HepG2 (cell line): ENCODE measurements around the gene SDK2. TPM values are rescaled to one million over a fixed set of nuclear protein-coding genes. Genes with fewer than 3 reads are reported as not detected.

Source experiments
- CEBPB ChIP-seq: IDR thresholded peaks from 2 replicates; pipeline ENCODE4 v1.6.1; 2011; ENCODE audit warnings: low read depth, low read length, improper control_type of control experiment, borderline replicate concordance
- E2F2 ChIP-seq: sonication (generic); formaldehyde crosslinking; IDR thresholded peaks from 2 replicates; pipeline ENCODE4 v1.4.0; 2020; ENCODE audit warnings: missing genetic modification reagents, borderline replicate concordance
- FUBP1 ChIP-seq: sonication (generic); formaldehyde crosslinking; IDR thresholded peaks from 2 replicates; pipeline ENCODE4 v1.5.1; 2020; ENCODE audit warnings: missing genetic modification reagents, mild to moderate bottlenecking, borderline replicate concordance
- GLI4 ChIP-seq: sonication (generic); formaldehyde crosslinking; IDR thresholded peaks from 2 replicates; pipeline ENCODE4 v1.5.1; 2020; ENCODE audit warnings: missing genetic modification reagents, mild to moderate bottlenecking, moderate library complexity, borderline replicate concordance
- GTF3A ChIP-seq: sonication (generic); formaldehyde crosslinking; conservative IDR thresholded peaks from 2 replicates; pipeline ENCODE4 v1.4.0; 2020; ENCODE audit warnings: mild to moderate bottlenecking, missing genetic modification reagents
- JDP2 ChIP-seq: sonication (generic); formaldehyde crosslinking; IDR thresholded peaks from 2 replicates; pipeline ENCODE4 v1.8.1; 2022; ENCODE audit warnings: missing genetic modification reagents, borderline replicate concordance
- NFE2L1 ChIP-seq: sonication (generic); formaldehyde crosslinking; IDR thresholded peaks from 2 replicates; pipeline ENCODE4 v1.4.0; 2020; ENCODE audit warnings: missing genetic modification reagents, mild to moderate bottlenecking, borderline replicate concordance
- NFKB2 ChIP-seq: sonication (generic); formaldehyde crosslinking; IDR thresholded peaks from 2 replicates; pipeline ENCODE4 v1.4.0; 2020; ENCODE audit warnings: missing genetic modification reagents, borderline replicate concordance
- SALL1 ChIP-seq: sonication (generic); formaldehyde crosslinking; IDR thresholded peaks from 2 replicates; pipeline ENCODE4 v1.8.0; 2022; ENCODE audit warnings: mild to moderate bottlenecking, missing genetic modification reagents
- SRSF1 ChIP-seq: fragments of 200-400 bp; formaldehyde crosslinking; optimal IDR thresholded peaks from 2 replicates; pipeline ENCODE3; 2017; ENCODE audit warnings: mild to moderate bottlenecking, low read depth, low read length, moderate library complexity
- ZFP37 ChIP-seq: sonication (generic); formaldehyde crosslinking; IDR thresholded peaks from 2 replicates; pipeline ENCODE4 v1.4.0; 2020; ENCODE audit warnings: missing genetic modification reagents, borderline replicate concordance
- ZHX2 ChIP-seq, 2 experiments: sonication (generic) in 1 of 2; formaldehyde crosslinking in 1 of 2; IDR thresholded peaks; 2 replicates each; pipeline versions ENCODE4 v1.6.1 to v1.9.0; 2014 to 2022; ENCODE audit warnings: antibody characterized with exemption in 1 of 2, borderline replicate concordance in 1 of 2, inconsistent platforms in 1 of 2, low read depth in 1 of 2, missing genetic modification reagents in 1 of 2
- ZNF160 ChIP-seq: sonication (generic); formaldehyde crosslinking; IDR thresholded peaks from 2 replicates; pipeline ENCODE4 v1.8.0; 2022; ENCODE audit warnings: mild to moderate bottlenecking, inconsistent platforms, missing genetic modification reagents
- ZNF225 ChIP-seq: sonication (generic); formaldehyde crosslinking; IDR thresholded peaks from 2 replicates; pipeline ENCODE4 v1.4.0; 2020; ENCODE audit warnings: mild to moderate bottlenecking, missing genetic modification reagents
- ZNF709 ChIP-seq: sonication (generic); formaldehyde crosslinking; IDR thresholded peaks from 2 replicates; pipeline ENCODE4 v1.5.0; 2020; ENCODE audit warnings: mild to moderate bottlenecking, missing genetic modification reagents
- ZNF883 ChIP-seq: sonication (generic); formaldehyde crosslinking; IDR thresholded peaks from 2 replicates; pipeline ENCODE4 v1.5.1; 2020; ENCODE audit warnings: mild to moderate bottlenecking, missing genetic modification reagents; ENCODE audit errors: not compliant biosample characterization
- polyA plus RNA-seq, 8 experiments: library from polyadenylated mRNA; depleted of rRNA in 3 of 8; stranded (reverse) in 7 of 8; unstranded in 1 of 8; fragments of >200 nt; fragmentation: Illumina TruSeq in 4 of 8; extraction: Trizol in 4 of 8; gene quantifications; 2 replicates each; pipeline versions ENCODE4 v1.2.1 to v1.2.3, GENCODE V29; 2011 to 2016; ENCODE audit warnings: low read depth in 4 of 8, missing spikeins in 1 of 8, mixed read lengths in 1 of 8; ENCODE audit not compliant: insufficient read depth in 1 of 8
- total RNA-seq, 5 experiments: library from RNA; depleted of rRNA; stranded (reverse); fragments of >200 nt; fragmentation: Illumina TruSeq; extraction: Trizol; gene quantifications; 2 replicates each; pipeline ENCODE4 v1.2.3, GENCODE V29; 2016; ENCODE audit warnings: low read depth in 1 of 5
- TF ChIP-seq, protein P1 (sequence below): sonication (generic); formaldehyde crosslinking; IDR thresholded peaks from 2 replicates; pipeline ENCODE4 v1.4.0; 2020; ENCODE audit warnings: mild to moderate bottlenecking, low read depth, missing genetic modification reagents
- TF ChIP-seq, protein P2 (sequence below): sonication (generic); formaldehyde crosslinking; IDR thresholded peaks from 2 replicates; pipeline ENCODE4 v1.8.1; 2023; ENCODE audit warnings: mild to moderate bottlenecking, missing genetic modification reagents, borderline replicate concordance

Gene SDK2
- total and polyA plus RNA-seq, 2 of the 13 experiments (the other 11 are each of a cell fraction or from before 2014, with no cell fraction given): not detected

DNA sequence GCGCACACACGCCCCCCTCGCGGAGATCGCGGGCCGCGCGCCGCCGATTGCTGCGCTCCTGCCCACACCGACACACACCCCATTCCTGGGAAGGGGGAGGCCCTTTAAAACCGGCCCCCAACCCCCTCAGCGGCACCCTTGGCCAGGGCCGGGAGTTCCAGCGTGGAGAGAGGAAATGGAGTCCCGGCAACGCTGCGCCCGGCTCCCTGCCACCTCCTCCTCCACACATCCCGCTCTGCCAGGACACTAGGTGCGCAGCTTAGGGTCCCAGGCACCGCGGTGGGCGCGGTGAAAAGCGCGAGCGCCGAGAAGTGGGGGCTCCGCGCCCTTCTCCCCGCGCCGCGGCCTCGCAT lies 332.8 kb downstream of the SDK2 start (continued):
- no peak for TF ChIP-seq SALL1 (CRISPR knock-in tag)
- TF ChIP-seq JDP2 (CRISPR knock-in tag): no peak
- no peak for TF ChIP-seq ZNF883 (CRISPR knock-in tag)
- no peak for TF ChIP-seq E2F2 (CRISPR knock-in tag)
- TF ChIP-seq ZNF225 (CRISPR knock-in tag): no peak
- TF ChIP-seq, protein P1, sequence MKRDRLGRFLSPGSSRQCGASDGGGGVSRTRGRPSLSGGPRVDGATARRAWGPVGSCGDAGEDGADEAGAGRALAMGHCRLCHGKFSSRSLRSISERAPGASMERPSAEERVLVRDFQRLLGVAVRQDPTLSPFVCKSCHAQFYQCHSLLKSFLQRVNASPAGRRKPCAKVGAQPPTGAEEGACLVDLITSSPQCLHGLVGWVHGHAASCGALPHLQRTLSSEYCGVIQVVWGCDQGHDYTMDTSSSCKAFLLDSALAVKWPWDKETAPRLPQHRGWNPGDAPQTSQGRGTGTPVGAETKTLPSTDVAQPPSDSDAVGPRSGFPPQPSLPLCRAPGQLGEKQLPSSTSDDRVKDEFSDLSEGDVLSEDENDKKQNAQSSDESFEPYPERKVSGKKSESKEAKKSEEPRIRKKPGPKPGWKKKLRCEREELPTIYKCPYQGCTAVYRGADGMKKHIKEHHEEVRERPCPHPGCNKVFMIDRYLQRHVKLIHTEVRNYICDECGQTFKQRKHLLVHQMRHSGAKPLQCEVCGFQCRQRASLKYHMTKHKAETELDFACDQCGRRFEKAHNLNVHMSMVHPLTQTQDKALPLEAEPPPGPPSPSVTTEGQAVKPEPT (CRISPR knock-in tag): no peak
- no peak for TF ChIP-seq ZNF709 (CRISPR knock-in tag)
- no peak for TF ChIP-seq ZFP37 (CRISPR knock-in tag)
- peak; percentile 42 for TF ChIP-seq SRSF1
- peak; percentile 16; the same call in 1 of the 2 replicates for TF ChIP-seq NFKB2
- no peak for TF ChIP-seq GTF3A (CRISPR knock-in tag)
- TF ChIP-seq GLI4 (CRISPR knock-in tag): no peak
- TF ChIP-seq ZHX2 (IDR thresholded peaks at IDR 0.05; ENCODE audit: low read depth): no peak
- TF ChIP-seq ZHX2 (CRISPR knock-in tag; IDR thresholded peaks at IDR 0.05; ENCODE audit: borderline replicate concordance): 0 out of 2 replicates have a peak, but pooled peaks have one; percentile 6
- no peak for TF ChIP-seq FUBP1
- TF ChIP-seq ZNF160 (CRISPR knock-in tag): no peak
- TF ChIP-seq, protein P2, sequence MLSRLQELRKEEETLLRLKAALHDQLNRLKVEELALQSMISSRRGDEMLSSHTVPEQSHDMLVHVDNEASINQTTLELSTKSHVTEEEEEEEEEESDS (CRISPR knock-in tag): peak; percentile 33; the same call in 1 of the 2 replicates
- 0 out of 2 replicates have a peak, but pooled peaks have one; percentile 51 for TF ChIP-seq NFE2L1 (CRISPR knock-in tag)
- no peak for TF ChIP-seq CEBPB
